GM13977 (cell line): ENCODE data around the gene C9orf50.

Experiments used
- DNase-seq: peaks from one replicate; pipeline ENCODE4 v3.0.0; 2012; ENCODE audit warnings: low spot score
- in situ Hi-C: fragments of 300-500 bp; cut with MboI; formaldehyde crosslinking; loops from one replicate; pipeline ENCODE4 v1.12.0; 2022; ENCODE audit warnings: low sequenced_read_pairs, low pct_unique_long_range_greater_than_20kb, mixed read lengths, inconsistent platforms; ENCODE audit not compliant: unreplicated experiment
- TF ChIP-seq, protein P1 (sequence below): IDR thresholded peaks from 2 replicates; pipeline ENCODE4 v1.5.1; 2012; ENCODE audit warnings: mild to moderate bottlenecking, control low read depth; ENCODE audit not compliant: insufficient read depth; ENCODE audit errors: extremely low read depth, missing control alignments

C9orf50 gene

DNA sequence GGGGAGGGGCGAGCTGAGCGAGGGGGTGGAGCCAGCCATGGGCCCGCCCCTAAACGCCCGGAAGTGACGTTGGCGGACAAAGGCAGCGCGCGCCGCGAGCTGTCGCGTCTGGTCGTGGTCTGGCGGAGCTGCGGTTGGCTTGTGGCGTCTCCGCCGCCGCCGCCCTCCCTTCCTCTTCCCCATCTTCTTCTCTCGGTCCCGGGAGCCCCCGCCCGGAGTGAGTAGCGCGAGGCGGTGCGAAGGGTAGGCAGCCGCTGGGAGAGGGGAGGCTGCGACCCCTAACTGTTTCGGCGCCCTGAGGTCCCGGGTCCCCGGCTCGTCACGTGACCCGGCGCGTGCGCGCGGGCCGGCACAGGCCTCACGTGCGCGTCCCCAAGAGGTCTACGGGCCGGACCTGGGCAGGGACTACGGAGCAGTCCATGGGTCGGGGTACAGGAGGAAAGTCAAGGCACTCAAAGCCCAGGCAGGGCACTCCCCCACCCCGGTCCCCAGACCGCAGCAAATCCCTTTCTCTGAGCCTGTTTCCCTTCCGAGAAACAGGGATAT lies 5.3 kb upstream of the C9orf50 start, which contains the start of gene NTMT1:
Gene NTMT1 (plus strand): TSS at position 85 of the 546 bp plus-strand sequence. CDS start 6,541 bp downstream, outside the sequence.
- TF ChIP-seq, protein P1, sequence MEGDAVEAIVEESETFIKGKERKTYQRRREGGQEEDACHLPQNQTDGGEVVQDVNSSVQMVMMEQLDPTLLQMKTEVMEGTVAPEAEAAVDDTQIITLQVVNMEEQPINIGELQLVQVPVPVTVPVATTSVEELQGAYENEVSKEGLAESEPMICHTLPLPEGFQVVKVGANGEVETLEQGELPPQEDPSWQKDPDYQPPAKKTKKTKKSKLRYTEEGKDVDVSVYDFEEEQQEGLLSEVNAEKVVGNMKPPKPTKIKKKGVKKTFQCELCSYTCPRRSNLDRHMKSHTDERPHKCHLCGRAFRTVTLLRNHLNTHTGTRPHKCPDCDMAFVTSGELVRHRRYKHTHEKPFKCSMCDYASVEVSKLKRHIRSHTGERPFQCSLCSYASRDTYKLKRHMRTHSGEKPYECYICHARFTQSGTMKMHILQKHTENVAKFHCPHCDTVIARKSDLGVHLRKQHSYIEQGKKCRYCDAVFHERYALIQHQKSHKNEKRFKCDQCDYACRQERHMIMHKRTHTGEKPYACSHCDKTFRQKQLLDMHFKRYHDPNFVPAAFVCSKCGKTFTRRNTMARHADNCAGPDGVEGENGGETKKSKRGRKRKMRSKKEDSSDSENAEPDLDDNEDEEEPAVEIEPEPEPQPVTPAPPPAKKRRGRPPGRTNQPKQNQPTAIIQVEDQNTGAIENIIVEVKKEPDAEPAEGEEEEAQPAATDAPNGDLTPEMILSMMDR, result no peak
- peak; percentile 97 for DNase-seq
- in situ Hi-C loops, result no loop called here

DNA sequence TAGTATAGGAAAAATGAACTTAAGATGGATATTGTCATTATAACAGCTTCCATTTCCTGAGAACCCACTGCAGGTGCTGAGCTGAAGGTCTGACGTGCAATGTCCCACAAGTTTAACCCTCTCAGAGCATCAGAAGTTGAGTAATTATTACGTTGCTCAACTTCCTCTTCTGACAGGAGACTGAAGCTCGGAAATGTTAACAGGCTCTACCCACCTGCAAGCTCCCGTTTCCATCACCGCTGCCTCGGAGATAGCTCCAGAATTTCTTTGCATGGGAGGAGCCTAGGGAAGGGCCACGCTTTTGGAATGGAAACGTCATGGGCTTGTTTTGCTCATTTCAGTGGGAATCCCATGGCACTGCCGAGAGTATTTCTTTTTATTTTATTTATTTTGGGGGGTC lies 4.0 kb upstream of the C9orf50 start:
- in situ Hi-C loops, result no loop called here
- TF ChIP-seq, protein P1, result no peak
- peak; percentile 69 for DNase-seq

DNA sequence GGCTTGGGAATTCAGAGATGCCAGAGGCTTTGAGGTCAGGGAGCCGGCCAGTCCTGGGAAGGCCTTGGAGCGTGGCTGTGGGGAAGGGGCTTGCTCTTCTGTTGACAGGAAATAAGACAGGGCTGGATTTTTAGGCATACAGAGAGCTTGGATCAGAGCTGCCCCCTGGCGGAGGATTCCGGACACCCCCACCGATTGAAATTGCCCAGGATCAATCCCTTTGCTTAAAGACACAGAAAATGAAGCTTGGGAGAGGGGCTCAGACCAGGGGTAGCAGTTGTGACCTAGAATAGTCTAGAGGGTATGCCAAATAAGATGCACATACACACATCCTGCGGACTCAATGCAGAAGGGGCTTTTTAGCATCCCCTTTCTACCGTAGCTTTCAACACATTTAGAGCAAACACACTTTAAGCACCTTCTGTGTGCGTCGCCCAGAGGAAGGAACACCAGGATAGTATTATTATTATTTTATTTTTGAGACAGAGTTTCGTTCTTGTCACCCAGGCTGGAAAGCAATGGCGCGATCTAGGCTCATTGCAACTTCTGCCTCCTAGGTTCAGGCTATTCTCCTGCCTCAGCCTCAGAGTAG lies 3.4 kb upstream of the C9orf50 start:
- TF ChIP-seq, protein P1, result peak; percentile 79
- in situ Hi-C loops, result no loop called here

DNA sequence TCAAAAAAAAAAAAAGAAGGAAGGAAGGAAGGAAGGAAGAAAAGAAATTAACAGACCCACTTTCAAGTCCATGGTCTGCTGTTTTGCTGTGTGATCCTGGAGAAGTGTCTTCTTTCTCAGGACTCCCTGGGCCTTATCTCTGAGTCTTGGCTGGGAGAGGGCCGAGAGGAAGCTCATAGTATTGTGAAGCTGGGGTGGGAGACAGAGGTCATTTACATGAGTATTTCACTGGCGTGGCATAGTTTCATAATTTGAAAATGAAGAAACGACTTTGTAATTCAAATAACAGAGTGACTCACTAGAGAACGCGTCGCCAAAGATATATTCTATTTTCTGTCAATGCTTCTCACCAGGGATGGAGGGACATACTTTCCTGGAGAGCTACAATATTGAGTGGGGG lies 2.4 kb upstream of the C9orf50 start:
- in situ Hi-C loops, result no loop called here
- TF ChIP-seq, protein P1, result no peak
- no peak for DNase-seq

More for the DNA sequence above, 3.4 kb upstream of the C9orf50 start:
- DNase-seq, result peak; percentile 82

DNA sequence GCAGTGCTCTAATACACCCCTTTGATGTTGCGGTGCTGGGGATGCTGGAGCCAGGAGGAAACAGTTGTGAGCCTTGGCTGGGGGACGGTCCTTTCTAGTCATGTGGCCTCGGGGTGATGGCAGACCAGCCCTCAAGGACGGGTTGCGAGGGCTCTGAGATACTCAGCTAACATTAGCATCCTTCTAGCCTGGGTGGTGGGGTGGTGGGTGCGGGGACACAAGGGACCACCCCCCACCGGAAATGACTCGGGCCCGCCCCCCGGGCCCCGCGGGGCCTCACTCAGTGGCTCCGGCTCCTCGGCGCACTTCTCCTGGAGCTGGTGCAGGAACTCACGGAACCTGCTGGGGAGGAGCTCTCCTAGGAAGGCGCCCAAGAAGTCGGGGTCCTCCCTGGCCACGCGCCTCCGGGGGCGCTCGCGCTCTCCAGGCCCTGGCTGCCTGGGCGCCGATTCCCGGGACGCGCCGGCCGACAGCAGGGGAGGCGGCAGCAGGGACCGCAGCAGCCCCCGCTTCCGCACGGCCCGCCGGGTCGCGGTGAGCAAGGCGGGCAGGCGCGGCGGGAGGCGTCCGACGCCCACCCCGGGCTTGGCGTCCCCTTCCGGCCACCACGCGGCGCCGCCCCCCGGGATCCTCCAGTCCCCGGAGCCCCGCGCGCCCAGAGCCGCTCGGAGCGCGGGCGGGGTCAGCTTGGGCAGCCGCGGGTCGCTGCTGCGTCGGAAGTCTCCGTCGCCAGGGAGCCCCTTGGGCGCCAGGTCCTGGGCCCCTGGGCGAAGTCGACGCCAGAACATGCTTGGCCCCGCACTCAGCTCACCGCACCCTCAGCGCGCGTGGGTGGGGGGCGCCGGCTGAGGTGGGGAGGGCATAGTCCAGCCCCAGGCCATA lies 873 bp downstream of the C9orf50 start:
- TF ChIP-seq, protein P1, result peak; percentile 11
- in situ Hi-C loops, result loop anchor here (10.0 kb wide), 1 partner anchor 485 kb away; no protein-coding TSS in a partner anchor
- no peak for DNase-seq

DNA sequence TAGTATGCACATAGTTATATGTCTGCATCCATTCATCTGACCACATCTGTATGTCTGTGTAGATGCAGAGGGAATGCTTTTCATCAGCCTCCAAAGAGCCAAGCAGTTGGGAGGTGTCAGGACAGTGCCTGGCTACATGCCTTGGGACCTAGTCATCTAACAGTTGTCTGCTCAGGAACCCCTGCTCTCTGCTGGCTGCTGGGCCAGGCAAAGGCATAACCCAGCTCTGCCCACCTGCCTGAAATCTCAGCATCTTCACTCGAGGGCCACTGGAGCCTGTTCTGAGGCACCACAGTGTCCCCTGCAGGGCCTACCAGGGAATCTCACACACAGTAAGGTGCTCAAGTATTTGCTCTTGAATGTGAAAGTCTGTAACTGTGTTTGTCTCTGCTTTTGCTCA lies 3.7 kb downstream of the C9orf50 start:
- TF ChIP-seq, protein P1, result peak; percentile 49
- in situ Hi-C loops, result loop anchor here (10.0 kb wide), 1 partner anchor 482 kb away; no protein-coding TSS in a partner anchor
- DNase-seq, result no peak
